Liver (tissue), 9 donors: Measurements from ENCODE around the gene USP31. TPM values are rescaled to one million over a fixed set of nuclear protein-coding genes. Genes with fewer than 3 reads are reported as not detected.

Source experiments
- DNase-seq: peaks from one replicate; pipeline ENCODE4 v3.0.0-alpha.2; 2017; ENCODE audit warnings: low spot score
- H3K27ac ChIP-seq, 2 donors: one replicate each; pipeline ENCODE4 v1.7.0; 2013; ENCODE audit warnings: inconsistent platforms in 2 of 2, low read length in 2 of 2, control low read depth in 1 of 2, low read depth in 1 of 2, mild to moderate bottlenecking in 1 of 2
- H3K27me3 ChIP-seq, 4 donors: one replicate each; pipeline versions ENCODE4 v1.6.1 to v1.7.0; 2013; ENCODE audit warnings: low read length in 3 of 4, inconsistent platforms in 1 of 4, mild to moderate bottlenecking in 1 of 4, moderate library complexity in 1 of 4; ENCODE audit not compliant: control insufficient read depth in 4 of 4, insufficient read depth in 4 of 4
- H3K36me3 ChIP-seq, 4 donors: one replicate each; pipeline versions ENCODE4 v1.6.1 to v1.7.0; 2013; ENCODE audit warnings: low read length in 3 of 4, mild to moderate bottlenecking in 3 of 4, low read depth in 1 of 4, moderate library complexity in 1 of 4; ENCODE audit not compliant: control insufficient read depth in 4 of 4, insufficient read depth in 3 of 4
- H3K4me1 ChIP-seq, 4 donors: one replicate each; pipeline versions ENCODE4 v1.6.1 to v1.7.0; 2013; ENCODE audit warnings: low read length in 3 of 4, mild to moderate bottlenecking in 3 of 4, moderate library complexity in 1 of 4; ENCODE audit not compliant: control insufficient read depth in 4 of 4, insufficient read depth in 4 of 4
- H3K4me3 ChIP-seq, 3 donors: one replicate each; pipeline versions ENCODE4 v1.6.1 to v1.7.0; 2013; ENCODE audit warnings: low read length in 3 of 3, control low read depth in 1 of 3, low read depth in 1 of 3, mild to moderate bottlenecking in 1 of 3
- H3K9ac ChIP-seq, 2 donors: one replicate each; pipeline ENCODE4 v1.7.0; 2013; ENCODE audit warnings: low read length in 2 of 2, mild to moderate bottlenecking in 2 of 2, moderate library complexity in 2 of 2, control low read depth in 1 of 2, low read depth in 1 of 2
- H3K9me3 ChIP-seq, 4 donors: one replicate each; pipeline versions ENCODE4 v1.6.1 to v1.7.0; 2013; ENCODE audit warnings: low read length in 3 of 4; ENCODE audit not compliant: control insufficient read depth in 4 of 4
- EGR1 ChIP-seq, 2 donors: IDR thresholded peaks; 2 replicates each; pipeline ENCODE4 v1.6.1; 2016 to 2018; ENCODE audit warnings: antibody characterized with exemption in 2 of 2, low read depth in 2 of 2
- FOXA1 ChIP-seq: IDR thresholded peaks from 2 replicates; pipeline ENCODE4 v1.6.1; 2016; ENCODE audit warnings: antibody characterized with exemption
- GABPA ChIP-seq, 2 donors: IDR thresholded peaks in 1 of 2; conservative IDR thresholded peaks in 1 of 2; 2 replicates each; pipeline ENCODE4 v1.6.1; 2016; ENCODE audit warnings: antibody characterized with exemption in 2 of 2, mild to moderate bottlenecking in 1 of 2, moderate library complexity in 1 of 2
- HNF4A ChIP-seq, 2 donors: conservative IDR thresholded peaks; 2 replicates each; pipeline ENCODE4 v1.6.1; 2016; ENCODE audit warnings: antibody characterized with exemption in 2 of 2, mild to moderate bottlenecking in 2 of 2
- HNF4G ChIP-seq: IDR thresholded peaks from 2 replicates; pipeline ENCODE4 v1.6.1; 2016; ENCODE audit warnings: antibody characterized with exemption
- JUND ChIP-seq, 2 donors: IDR thresholded peaks; 2 replicates each; pipeline ENCODE4 v1.6.1; 2016; ENCODE audit warnings: antibody characterized with exemption in 2 of 2
- NR2F2 ChIP-seq: IDR thresholded peaks from 2 replicates; pipeline ENCODE4 v1.6.1; 2016; ENCODE audit warnings: antibody characterized with exemption
- RXRA ChIP-seq, 2 donors: IDR thresholded peaks; 2 replicates each; pipeline ENCODE4 v1.6.1; 2017 to 2018; ENCODE audit warnings: antibody characterized with exemption in 2 of 2, mild to moderate bottlenecking in 1 of 2
- SP1 ChIP-seq: IDR thresholded peaks from 2 replicates; pipeline ENCODE4 v1.6.1; 2018; ENCODE audit warnings: antibody characterized with exemption, mild to moderate bottlenecking
- TAF1 ChIP-seq: conservative IDR thresholded peaks from 2 replicates; pipeline ENCODE4 v1.6.1; 2016; ENCODE audit warnings: antibody characterized with exemption, mild to moderate bottlenecking
- YY1 ChIP-seq: IDR thresholded peaks from 2 replicates; pipeline ENCODE4 v1.6.1; 2016; ENCODE audit warnings: antibody characterized with exemption, mild to moderate bottlenecking
- WGBS: extraction: QIAGEN DNeasy Blood & Tissue Kit; methylation state at CpG from one replicate; pipeline ENCODE4 v1.1.7; 2013; 5-methylcytosine and 5-hydroxymethylcytosine counted together
- polyA plus RNA-seq, 2 donors: library from polyadenylated mRNA; stranded (reverse) in 1 of 2; unstranded in 1 of 2; fragments of 200-250 nt in 1 of 2; fragments of >200 nt in 1 of 2; fragmentation: Nextera tagmentation in 1 of 2; extraction: Ambion mirVana in 1 of 2; gene quantifications; one replicate each; pipeline versions ENCODE4 v1.2.1 to v1.2.3, GENCODE V29; 2013 to 2015
- total RNA-seq, 2 donors: library from RNA; depleted of rRNA; stranded (reverse); fragments of >200 nt; gene quantifications; one replicate each; pipeline ENCODE4 v1.2.3, GENCODE V29; 2014
- TF ChIP-seq, protein P1 (sequence below): IDR thresholded peaks from 2 replicates; pipeline ENCODE4 v1.6.1; 2016; ENCODE audit warnings: antibody characterized with exemption
- TF ChIP-seq, protein P2 (sequence below): IDR thresholded peaks from 2 replicates; pipeline ENCODE4 v1.6.1; 2016; ENCODE audit warnings: antibody characterized with exemption
- TF ChIP-seq, protein P3 (sequence below): IDR thresholded peaks from 2 replicates; pipeline ENCODE4 v1.6.1; 2016; ENCODE audit warnings: antibody characterized with exemption, mild to moderate bottlenecking
- TF ChIP-seq, protein P4 (sequence below): fragments of 150-350 bp; IDR thresholded peaks from 2 replicates; pipeline ENCODE4 v1.5.1; 2017; ENCODE audit warnings: improper control_type of control experiment, low read depth, low read length; ENCODE audit not compliant: missing input control
- donor health status: healthy.
- donor health status: healthy.
- donor health status: healthy.
- donor health status: healthy.
- donor health status: healthy.

Gene USP31
- total and polyA plus RNA-seq, 4 donors = 2.4 to 16.4 (median 3.8) TPM

DNA sequence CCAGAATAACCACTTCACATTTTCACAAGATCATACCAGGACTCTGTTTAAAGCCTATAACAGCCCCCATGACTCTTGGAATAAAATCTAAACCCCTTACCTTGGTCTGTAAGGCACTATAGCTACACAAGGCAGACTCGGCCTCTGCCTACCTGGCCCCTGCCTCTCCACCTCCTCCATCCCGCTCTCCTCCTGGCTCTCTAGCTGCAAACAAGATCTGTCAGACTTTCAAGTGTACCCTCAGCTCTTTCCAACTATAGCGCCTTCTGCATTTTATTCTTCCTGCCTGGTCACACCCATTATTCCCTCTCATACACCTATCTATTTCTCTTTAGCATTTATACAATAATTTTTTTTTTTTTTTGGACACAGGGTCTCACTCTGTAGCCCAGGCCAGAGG is 8.2 kb downstream of the USP31 start:
- Histone ChIP-seq H3K4me1 (peaks cover 0 to 18% (median 4%) of the 10 kb centered on the region in 4 donors), H3K9me3 (peaks cover 3 to 14% (median 7%) of the 10 kb centered on the region in 4 donors), H3K36me3 (peaks cover 0 to 5% (median 0%) of the 10 kb centered on the region in 4 donors), H3K27me3 (no peaks in the 10 kb centered on the region), H3K27ac (no peak overlapping the region), H3K9ac (no peak overlapping the region), H3K4me3 (no peak overlapping the region)
- TF ChIP-seq JUND (IDR thresholded peaks at IDR 0.05) = no peak
- TF ChIP-seq NR2F2 = no peak
- no peak for TF ChIP-seq EGR1 (IDR thresholded peaks at IDR 0.05; ENCODE audit: low read depth in 2 of 2)
- no peak for DNase-seq
- WGBS = 97% methylated on average over 3 of the region's 3 CpGs

DNA sequence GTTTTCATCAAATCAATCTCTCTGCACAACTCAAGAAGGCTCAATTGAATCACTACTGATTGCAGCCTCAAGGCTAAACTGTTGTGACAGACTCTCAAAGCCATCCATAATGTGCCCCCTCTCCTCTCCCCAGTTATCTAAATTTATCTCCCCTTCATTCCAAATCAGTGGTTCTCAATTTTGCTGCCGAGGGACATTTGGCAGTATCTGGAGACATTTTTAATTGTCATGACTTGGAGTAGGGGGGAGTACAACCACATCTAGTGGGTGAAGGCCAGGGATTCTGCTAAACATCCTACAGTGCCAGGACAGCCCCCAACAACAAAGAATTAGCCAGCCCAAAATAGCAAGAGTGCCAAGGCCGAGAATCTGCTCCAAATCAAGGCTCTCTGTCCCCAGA is 9.1 kb downstream of the USP31 start:
- Histone ChIP-seq H3K9me3 (peaks cover 3 to 17% (median 9%) of the 10 kb centered on the region in 4 donors), H3K9ac (no peak overlapping the region), H3K27ac (no peak overlapping the region), H3K36me3 (peaks cover 0 to 5% (median 0%) of the 10 kb centered on the region in 4 donors), H3K4me1 (peaks cover 0 to 15% (median 4%) of the 10 kb centered on the region in 4 donors), H3K4me3 (no peak overlapping the region), H3K27me3 (no peaks in the 10 kb centered on the region)
- WGBS = 88% methylated on average over 2 of the region's 2 CpGs
- DNase-seq = no peak
- TF ChIP-seq, protein P1, sequence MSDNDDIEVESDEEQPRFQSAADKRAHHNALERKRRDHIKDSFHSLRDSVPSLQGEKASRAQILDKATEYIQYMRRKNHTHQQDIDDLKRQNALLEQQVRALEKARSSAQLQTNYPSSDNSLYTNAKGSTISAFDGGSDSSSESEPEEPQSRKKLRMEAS = no peak
- TF ChIP-seq YY1 (no peak), SP1 (no peak), EGR1 (IDR thresholded peaks at IDR 0.05; ENCODE audit: low read depth in 2 of 2) (no peak), HNF4A (conservative IDR thresholded peaks at IDR 0.05) (no peak), GABPA (IDR thresholded peaks at IDR 0.05 in 1 of 2, conservative IDR thresholded peaks at IDR 0.05 in 1 of 2) (no peak), RXRA (IDR thresholded peaks at IDR 0.05) (no peak), NR2F2 (no peak), HNF4G (no peak)
- TF ChIP-seq, protein P2, sequence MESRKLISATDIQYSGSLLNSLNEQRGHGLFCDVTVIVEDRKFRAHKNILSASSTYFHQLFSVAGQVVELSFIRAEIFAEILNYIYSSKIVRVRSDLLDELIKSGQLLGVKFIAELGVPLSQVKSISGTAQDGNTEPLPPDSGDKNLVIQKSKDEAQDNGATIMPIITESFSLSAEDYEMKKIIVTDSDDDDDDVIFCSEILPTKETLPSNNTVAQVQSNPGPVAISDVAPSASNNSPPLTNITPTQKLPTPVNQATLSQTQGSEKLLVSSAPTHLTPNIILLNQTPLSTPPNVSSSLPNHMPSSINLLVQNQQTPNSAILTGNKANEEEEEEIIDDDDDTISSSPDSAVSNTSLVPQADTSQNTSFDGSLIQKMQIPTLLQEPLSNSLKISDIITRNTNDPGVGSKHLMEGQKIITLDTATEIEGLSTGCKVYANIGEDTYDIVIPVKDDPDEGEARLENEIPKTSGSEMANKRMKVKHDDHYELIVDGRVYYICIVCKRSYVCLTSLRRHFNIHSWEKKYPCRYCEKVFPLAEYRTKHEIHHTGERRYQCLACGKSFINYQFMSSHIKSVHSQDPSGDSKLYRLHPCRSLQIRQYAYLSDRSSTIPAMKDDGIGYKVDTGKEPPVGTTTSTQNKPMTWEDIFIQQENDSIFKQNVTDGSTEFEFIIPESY = no peak
- TF ChIP-seq, protein P3, sequence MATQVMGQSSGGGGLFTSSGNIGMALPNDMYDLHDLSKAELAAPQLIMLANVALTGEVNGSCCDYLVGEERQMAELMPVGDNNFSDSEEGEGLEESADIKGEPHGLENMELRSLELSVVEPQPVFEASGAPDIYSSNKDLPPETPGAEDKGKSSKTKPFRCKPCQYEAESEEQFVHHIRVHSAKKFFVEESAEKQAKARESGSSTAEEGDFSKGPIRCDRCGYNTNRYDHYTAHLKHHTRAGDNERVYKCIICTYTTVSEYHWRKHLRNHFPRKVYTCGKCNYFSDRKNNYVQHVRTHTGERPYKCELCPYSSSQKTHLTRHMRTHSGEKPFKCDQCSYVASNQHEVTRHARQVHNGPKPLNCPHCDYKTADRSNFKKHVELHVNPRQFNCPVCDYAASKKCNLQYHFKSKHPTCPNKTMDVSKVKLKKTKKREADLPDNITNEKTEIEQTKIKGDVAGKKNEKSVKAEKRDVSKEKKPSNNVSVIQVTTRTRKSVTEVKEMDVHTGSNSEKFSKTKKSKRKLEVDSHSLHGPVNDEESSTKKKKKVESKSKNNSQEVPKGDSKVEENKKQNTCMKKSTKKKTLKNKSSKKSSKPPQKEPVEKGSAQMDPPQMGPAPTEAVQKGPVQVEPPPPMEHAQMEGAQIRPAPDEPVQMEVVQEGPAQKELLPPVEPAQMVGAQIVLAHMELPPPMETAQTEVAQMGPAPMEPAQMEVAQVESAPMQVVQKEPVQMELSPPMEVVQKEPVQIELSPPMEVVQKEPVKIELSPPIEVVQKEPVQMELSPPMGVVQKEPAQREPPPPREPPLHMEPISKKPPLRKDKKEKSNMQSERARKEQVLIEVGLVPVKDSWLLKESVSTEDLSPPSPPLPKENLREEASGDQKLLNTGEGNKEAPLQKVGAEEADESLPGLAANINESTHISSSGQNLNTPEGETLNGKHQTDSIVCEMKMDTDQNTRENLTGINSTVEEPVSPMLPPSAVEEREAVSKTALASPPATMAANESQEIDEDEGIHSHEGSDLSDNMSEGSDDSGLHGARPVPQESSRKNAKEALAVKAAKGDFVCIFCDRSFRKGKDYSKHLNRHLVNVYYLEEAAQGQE = no peak

DNA sequence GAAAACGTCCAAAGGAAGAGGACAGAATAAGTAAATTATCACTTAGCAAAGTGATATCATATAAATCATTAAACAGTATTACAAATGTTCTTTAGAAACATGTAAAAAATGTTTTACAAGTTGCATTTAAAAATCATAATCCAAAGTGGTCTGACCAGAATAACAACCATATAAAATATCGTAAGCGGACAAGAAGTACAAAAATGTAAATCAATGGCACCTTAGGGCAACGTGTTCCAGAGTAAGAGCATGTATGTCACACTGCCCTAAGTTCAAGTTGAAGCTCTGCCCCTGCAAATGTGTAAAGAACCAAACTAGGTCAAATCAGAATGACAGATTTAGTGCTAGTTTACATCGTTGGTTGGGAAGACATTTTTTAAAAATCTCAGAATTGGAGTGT is 11.4 kb downstream of the USP31 start:
- 83% methylated on average over 5 of the region's 5 CpGs for WGBS
- peaks cover 0 to 5% (median 0%) of the 10 kb centered on the region in 4 donors for H3K36me3 ChIP-seq
- no peak for DNase-seq
- no peak overlapping the region for H3K4me3 ChIP-seq
- no peaks in the 10 kb centered on the region for H3K27me3 ChIP-seq
- H3K4me1 ChIP-seq = peaks cover 0 to 14% (median 6%) of the 10 kb centered on the region in 4 donors
- no peak overlapping the region for H3K9ac ChIP-seq
- H3K27ac ChIP-seq = no peak overlapping the region
- peaks cover 3 to 17% (median 9%) of the 10 kb centered on the region in 4 donors for H3K9me3 ChIP-seq
- TF ChIP-seq SP1 (no peak), HNF4G (no peak), NR2F2 (no peak), TAF1 (no peak), YY1 (no peak), EGR1 (IDR thresholded peaks at IDR 0.05; ENCODE audit: low read depth in 2 of 2) (no peak), FOXA1 (no peak)
- TF ChIP-seq, protein P4, sequence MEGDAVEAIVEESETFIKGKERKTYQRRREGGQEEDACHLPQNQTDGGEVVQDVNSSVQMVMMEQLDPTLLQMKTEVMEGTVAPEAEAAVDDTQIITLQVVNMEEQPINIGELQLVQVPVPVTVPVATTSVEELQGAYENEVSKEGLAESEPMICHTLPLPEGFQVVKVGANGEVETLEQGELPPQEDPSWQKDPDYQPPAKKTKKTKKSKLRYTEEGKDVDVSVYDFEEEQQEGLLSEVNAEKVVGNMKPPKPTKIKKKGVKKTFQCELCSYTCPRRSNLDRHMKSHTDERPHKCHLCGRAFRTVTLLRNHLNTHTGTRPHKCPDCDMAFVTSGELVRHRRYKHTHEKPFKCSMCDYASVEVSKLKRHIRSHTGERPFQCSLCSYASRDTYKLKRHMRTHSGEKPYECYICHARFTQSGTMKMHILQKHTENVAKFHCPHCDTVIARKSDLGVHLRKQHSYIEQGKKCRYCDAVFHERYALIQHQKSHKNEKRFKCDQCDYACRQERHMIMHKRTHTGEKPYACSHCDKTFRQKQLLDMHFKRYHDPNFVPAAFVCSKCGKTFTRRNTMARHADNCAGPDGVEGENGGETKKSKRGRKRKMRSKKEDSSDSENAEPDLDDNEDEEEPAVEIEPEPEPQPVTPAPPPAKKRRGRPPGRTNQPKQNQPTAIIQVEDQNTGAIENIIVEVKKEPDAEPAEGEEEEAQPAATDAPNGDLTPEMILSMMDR = no peak
- TF ChIP-seq, protein P1 = no peak
- TF ChIP-seq, protein P2 = no peak
